ENCODE results near the gene ZNF207. TPM values are rescaled to one million over a fixed set of nuclear protein-coding genes. Genes with fewer than 3 reads are reported as not detected.
"Not testable (repeated sequence)": the region's sequence is repeated elsewhere in the genome, so short reads cannot be mapped to it uniquely, and the experiment has no call there.

ZNF207 gene
- total and polyA plus RNA-seq, 12 donors: 58.8 to 193 (median 130) TPM

DNA sequence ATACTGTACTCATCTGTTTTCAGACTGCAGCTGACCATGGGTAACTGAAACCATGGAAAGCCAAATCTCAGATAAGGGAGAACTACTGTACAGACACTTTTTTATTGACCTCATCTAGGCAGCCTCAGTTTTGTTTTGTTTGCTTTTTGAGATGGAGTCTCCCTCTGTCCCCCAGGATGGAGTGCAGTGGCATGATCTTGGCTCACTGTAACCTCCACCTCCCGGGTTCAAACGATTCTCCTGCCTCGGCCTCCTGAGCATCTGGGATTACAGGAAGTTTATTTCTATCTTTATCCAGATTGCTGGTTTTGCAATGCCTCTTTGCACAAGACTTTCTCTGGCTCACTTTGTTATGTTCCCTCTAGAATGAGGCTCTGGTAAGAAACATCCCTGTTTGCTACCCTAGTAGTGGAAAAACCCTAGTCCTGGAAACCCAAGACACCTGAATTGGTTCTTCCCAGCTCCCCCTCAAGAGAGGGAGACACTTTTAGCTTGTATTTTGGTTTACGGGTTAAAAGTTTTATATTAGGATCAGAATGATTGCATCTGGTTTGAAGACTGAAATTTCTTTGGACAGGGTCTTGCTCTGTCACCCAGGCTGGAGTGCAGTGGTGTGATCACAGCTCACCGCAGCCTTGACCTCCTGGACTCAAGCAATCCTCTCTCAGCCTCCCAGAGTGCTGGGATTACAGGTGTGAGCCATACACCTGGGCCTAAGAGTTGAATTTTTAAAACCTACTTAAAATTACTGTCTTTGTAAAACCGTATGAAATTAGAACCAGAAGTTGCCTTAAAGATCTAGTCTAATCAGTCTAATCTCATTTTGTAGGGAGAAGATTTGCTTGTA, 38.9 kb downstream of the ZNF207 start:
- TF ChIP-seq, protein P1, sequence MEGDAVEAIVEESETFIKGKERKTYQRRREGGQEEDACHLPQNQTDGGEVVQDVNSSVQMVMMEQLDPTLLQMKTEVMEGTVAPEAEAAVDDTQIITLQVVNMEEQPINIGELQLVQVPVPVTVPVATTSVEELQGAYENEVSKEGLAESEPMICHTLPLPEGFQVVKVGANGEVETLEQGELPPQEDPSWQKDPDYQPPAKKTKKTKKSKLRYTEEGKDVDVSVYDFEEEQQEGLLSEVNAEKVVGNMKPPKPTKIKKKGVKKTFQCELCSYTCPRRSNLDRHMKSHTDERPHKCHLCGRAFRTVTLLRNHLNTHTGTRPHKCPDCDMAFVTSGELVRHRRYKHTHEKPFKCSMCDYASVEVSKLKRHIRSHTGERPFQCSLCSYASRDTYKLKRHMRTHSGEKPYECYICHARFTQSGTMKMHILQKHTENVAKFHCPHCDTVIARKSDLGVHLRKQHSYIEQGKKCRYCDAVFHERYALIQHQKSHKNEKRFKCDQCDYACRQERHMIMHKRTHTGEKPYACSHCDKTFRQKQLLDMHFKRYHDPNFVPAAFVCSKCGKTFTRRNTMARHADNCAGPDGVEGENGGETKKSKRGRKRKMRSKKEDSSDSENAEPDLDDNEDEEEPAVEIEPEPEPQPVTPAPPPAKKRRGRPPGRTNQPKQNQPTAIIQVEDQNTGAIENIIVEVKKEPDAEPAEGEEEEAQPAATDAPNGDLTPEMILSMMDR (IDR thresholded peaks at IDR 0.05): no peak
- no peak for TF ChIP-seq POLR2A (IDR thresholded peaks at IDR 0.05)
- intact Hi-C loops (cut with DNase I): no loop called here

DNA sequence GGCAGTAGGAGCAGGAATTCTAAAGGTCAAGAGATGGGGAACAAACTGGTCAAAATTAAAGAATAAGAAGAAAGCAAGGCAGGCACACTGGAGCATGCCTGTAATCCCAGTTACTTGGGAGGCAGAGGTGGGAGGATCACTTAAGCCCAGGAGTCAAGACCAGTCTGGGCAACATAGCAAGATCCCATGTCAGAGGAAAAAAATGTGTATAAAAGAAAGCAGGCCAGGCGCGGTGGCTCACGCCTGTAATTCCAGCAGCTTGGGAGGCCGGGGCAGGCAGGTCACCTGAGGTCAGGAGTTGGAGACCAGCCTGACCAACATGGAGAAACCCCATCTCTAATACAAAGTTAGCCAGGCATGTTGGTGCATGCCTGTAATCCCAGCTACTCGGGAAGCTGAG, 43.9 kb downstream of the ZNF207 start:
- no peak for DNase-seq
- TF ChIP-seq, protein P1 (IDR thresholded peaks at IDR 0.05): no peak
- no peak for TF ChIP-seq POLR2A (IDR thresholded peaks at IDR 0.05)
- WGBS, 4 donors: 93 to 98% (median 97%) methylated on average over 5 of the region's 5 CpGs
- H3K27ac ChIP-seq: no peak overlapping the region
- H3K27me3 ChIP-seq: no peaks in the 10 kb centered on the region
- no peaks in the 10 kb centered on the region for H3K4me1 ChIP-seq (replicated peaks in 1 of 2)
- no peaks in the 10 kb centered on the region for H3K36me3 ChIP-seq (replicated peaks in 1 of 2)
- intact Hi-C loops (cut with DNase I): no loop called here
- no peaks in the 10 kb centered on the region for H3K9me3 ChIP-seq (replicated peaks in 1 of 3)
- no peak overlapping the region for H3K4me3 ChIP-seq

More for the DNA sequence above, 38.9 kb downstream of the ZNF207 start:
- Histone ChIP-seq H3K27ac (no peak overlapping the region), H3K4me3 (no peak overlapping the region), H3K36me3 (replicated peaks in 1 of 2) (no peaks in the 10 kb centered on the region), H3K27me3 (no peaks in the 10 kb centered on the region), H3K9me3 (replicated peaks in 1 of 3) (no peaks in the 10 kb centered on the region), H3K4me1 (replicated peaks in 1 of 2) (no peaks in the 10 kb centered on the region)
- 85 to 93% (median 89%) methylated on average over 6 of the region's 6 CpGs for WGBS, 4 donors
- DNase-seq: no peak

DNA sequence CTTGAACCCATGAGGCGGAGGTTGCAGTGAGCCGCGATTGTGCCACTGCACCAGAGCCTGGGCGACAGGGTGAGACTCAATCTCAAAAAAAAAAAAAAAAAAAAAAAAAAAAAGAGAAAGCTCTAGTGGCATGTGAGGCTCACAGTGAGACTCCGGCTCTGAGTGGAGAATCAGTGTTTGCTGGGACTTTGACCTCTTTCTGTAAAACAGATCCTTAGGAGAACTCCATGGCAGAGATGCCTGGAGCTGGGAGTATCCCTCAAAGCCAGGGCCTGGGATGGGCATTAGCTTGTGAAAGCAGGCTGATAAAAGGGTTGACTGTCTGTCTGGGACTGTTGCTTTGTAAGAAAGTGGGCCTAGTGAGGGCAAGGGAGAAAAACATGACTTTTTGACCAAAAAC, 46.4 kb downstream of the ZNF207 start:
- Histone ChIP-seq H3K9me3 (replicated peaks in 1 of 3) (no peaks in the 10 kb centered on the region), H3K4me1 (replicated peaks in 1 of 2) (no peaks in the 10 kb centered on the region), H3K27ac (no peak overlapping the region), H3K4me3 (no peak overlapping the region), H3K36me3 (replicated peaks in 1 of 2) (no peaks in the 10 kb centered on the region), H3K27me3 (no peaks in the 10 kb centered on the region)
- intact Hi-C loops (cut with DNase I): no loop called here
- WGBS, 4 donors: 93 to 99% (median 96%) methylated on average over 5 of the region's 5 CpGs
- TF ChIP-seq POLR2A (IDR thresholded peaks at IDR 0.05): no peak
- TF ChIP-seq, protein P1 (IDR thresholded peaks at IDR 0.05): no peak
- no peak for DNase-seq

DNA sequence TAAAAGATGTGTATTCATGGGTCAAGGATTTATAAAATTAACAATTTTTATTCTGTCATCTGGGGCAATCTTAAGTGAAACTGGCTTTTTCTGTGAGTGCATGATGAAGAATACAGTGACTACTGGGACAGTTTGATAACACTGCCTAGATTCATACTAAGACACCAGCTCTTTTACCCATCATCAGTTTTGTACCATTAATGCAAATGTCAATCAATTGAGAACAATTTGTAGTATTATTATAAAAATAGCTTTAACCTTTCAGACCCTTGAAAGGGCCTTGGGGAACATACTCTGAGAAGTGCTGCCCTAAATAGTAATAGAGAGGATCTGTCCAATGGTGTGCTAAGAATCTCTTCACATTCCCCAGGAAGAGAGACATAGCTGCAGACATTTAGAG, 49.0 kb downstream of the ZNF207 start:
- H3K27me3 ChIP-seq: no peaks in the 10 kb centered on the region
- H3K27ac ChIP-seq: no peak overlapping the region
- H3K36me3 ChIP-seq (replicated peaks in 1 of 2): no peaks in the 10 kb centered on the region
- no peak for DNase-seq
- intact Hi-C loops (cut with DNase I): no loop called here
- H3K4me1 ChIP-seq (replicated peaks in 1 of 2): no peaks in the 10 kb centered on the region
- no peaks in the 10 kb centered on the region for H3K9me3 ChIP-seq (replicated peaks in 1 of 3)
- TF ChIP-seq, protein P1 (IDR thresholded peaks at IDR 0.05): no peak
- no peak for TF ChIP-seq POLR2A (IDR thresholded peaks at IDR 0.05)
- H3K4me3 ChIP-seq: no peak overlapping the region

DNA sequence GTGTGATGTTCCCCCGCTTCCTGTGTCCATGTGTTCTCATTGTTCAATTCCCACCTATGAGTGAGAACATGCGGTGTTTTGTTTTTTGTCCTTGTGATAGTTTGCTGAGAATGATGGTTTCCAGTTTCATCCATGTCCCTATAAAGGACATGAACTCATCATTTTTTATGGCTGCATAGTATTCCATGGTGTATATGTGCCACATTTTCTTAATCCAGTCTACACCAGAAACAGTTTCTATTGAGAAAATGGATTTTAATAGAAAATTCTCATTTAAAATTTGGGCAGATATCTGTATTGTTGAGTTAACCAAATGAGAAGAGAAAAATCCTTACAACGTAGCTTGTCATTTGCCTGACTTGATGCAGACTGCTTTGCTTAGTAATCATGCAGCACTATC, 60.1 kb downstream of the ZNF207 start:
- WGBS, 4 donors: 96 to 100% (median 100%) methylated on average over 3 of the region's 3 CpGs
- DNase-seq; H3K9me3 ChIP-seq (replicated peaks in 1 of 3); H3K27me3 ChIP-seq; H3K27ac ChIP-seq; H3K4me3 ChIP-seq; H3K4me1 ChIP-seq (replicated peaks in 1 of 2); H3K36me3 ChIP-seq (replicated peaks in 1 of 2); intact Hi-C loops (cut with DNase I): not testable (repeated sequence)
